RWPE1 (cell line): ENCODE data around the gene CARM1.

Experiments used
- CTCF ChIA-PET: fragments of 350-600 bp; sonication (Branson Sonifier 250); formaldehyde crosslinking; extraction: SDS; loops from one replicate; lab custom pipeline; 2021; lab: Yijun Ruan, JAX
- POLR2A ChIA-PET: fragments of 400-600 bp; formaldehyde crosslinking; extraction: SDS; loops from one replicate; lab custom pipeline; 2020; ENCODE audit warnings: antibody characterized with exemption; ENCODE audit not compliant: low non-redundant PET; lab: Yijun Ruan, JAX
- DNase-seq: peaks from one replicate; pipeline ENCODE4 v3.0.0; 2012; ENCODE audit warnings: low spot score
- H3K27ac ChIP-seq: fragments of 450-650 bp; 2 replicates; pipeline ENCODE4 v1.5.1; 2017
- CTCF ChIP-seq: fragments of 450-650 bp; conservative IDR thresholded peaks from 2 replicates; pipeline ENCODE4 v1.5.1; 2017; ENCODE audit warnings: low read depth, mild to moderate bottlenecking

The CARM1 gene

GRCh38 chr19:10895920-10896319 is 24.6 kb downstream of the CARM1 start:
- H3K27ac ChIP-seq: peak overlapping the region; percentile 93; the same call in 1 of the 2 replicates
- TF ChIP-seq CTCF: no peak
- DNase-seq: no peak
- CTCF ChIA-PET: no interaction called here
- POLR2A ChIA-PET: no interaction called here

- CTCF ChIA-PET: interaction anchor here (0.6 kb wide), 1 partner anchor 80 kb away, joined by 3 read pairs; no protein-coding TSS in a partner anchor
- POLR2A ChIA-PET: no interaction called here
- TF ChIP-seq CTCF: no peak
- DNase-seq: no peak
- H3K27ac ChIP-seq: peak overlapping the region; percentile 93
These were observed 25.6 kb downstream of the CARM1 start for GRCh38 chr19:10896851-10897526.

DNA sequence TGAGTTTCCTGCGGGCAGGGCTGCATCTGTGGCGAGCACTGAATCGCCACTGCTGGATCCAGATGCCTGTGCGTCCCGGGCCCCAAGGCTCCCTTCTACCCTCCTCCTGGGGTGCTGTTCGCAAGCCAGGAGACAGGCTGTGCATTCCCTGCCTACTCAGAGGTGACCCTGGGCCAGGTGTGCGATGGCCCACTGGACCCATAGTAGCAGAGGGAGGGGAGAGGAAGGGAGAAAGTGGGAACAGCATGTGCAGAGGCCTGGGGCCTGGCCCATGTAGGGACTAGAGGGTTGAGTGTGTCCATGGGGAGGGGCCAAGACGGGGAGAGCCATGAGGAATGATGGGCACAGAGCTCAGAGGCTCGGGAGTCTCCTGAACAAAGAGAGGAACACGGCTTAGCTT is 27.3 kb downstream of the CARM1 start:
- CTCF ChIA-PET: interaction anchor here (0.6 to 2.2 kb wide), 4 partner anchors 8 to 156 kb away, joined by 3 to 6 read pairs (median 4); no protein-coding TSS in a partner anchor
- POLR2A ChIA-PET: no interaction called here
- peak overlapping the region; percentile 93 for H3K27ac ChIP-seq
- TF ChIP-seq CTCF: no peak
- DNase-seq: peak; percentile 30

DNA sequence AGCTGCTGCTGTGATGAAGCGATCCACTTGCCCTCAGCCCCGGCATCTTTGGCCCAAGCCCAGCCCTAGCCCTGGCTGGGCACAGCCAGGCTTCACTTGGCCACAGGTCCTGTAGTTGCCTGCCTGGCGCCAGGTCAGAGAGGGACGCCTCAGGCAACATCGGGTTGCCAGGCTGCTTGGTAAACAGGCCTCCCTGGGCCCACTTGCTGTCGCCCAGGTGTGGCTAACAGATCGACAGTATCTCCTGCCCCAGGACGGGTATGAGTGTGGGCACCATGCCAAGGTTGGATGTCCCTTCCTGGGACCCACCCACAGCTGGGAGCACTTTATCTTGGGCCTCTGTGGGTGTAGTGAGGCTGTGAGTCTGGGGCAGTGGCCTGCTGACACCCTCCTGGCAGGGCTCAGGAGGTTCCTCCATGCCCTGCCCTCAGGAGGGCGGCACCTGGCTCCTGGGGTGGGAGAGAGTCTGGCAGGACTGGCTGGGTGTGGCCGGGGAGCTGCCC is 27.8 kb downstream of the CARM1 start:
- peak overlapping the region; percentile 93 for H3K27ac ChIP-seq
- ChIA-PET POLR2A (no interaction called here), CTCF (interaction anchor here (0.6 to 2.2 kb wide), 3 partner anchors 9 to 27 kb away, joined by 3 to 6 read pairs (median 4); no protein-coding TSS in a partner anchor)
- DNase-seq: peak; percentile 68
- no peak for TF ChIP-seq CTCF

GRCh38 chr19:10907925-10908324 is 36.6 kb downstream of the CARM1 start:
- peak overlapping the region; percentile 32 for H3K27ac ChIP-seq
- POLR2A ChIA-PET: no interaction called here
- no peak for TF ChIP-seq CTCF
- CTCF ChIA-PET: no interaction called here
- DNase-seq: no peak

DNA sequence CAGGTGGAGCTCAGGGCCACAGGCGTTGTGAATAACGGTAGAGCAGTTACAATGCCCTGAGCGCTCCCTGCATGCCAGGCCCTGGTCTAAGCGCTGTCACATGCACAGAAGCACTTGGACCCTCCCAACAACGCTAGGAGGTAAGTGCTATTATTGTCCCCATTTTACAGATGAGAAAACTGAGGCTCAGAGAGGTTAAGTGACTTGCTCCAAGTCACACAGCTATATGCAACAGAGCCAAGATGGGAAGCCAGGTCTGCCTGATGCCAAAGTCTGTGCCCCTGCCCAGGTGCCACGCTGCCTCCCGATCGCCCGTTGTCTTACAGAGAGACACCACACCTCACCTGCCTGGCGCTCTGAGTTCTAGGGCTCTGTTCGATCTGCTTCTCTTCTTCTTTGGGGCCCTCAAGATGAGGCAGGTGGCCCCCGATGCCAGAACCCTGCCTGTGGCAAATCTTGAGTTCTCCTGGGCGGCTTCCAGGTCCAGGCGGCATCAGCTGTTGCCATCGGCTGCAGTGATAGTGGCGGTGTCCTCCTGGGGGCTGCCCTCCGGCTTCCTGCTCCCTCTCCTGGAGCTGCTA is 37.1 kb downstream of the CARM1 start:
- ChIA-PET POLR2A (no interaction called here), CTCF (interaction anchor here (1.1 kb wide), 1 partner anchor 36 kb away, joined by 3 read pairs; no protein-coding TSS in a partner anchor)
- H3K27ac ChIP-seq: no peak overlapping the region
- no peak for DNase-seq
- TF ChIP-seq CTCF: no peak
